Neural cell (in vitro differentiated cells): Measurements from ENCODE around the gene CENPP. TPM values are rescaled to one million over a fixed set of nuclear protein-coding genes. Genes with fewer than 3 reads are reported as not detected.

Source experiments
- H2AFZ ChIP-seq: fragments of 200-600, 300-800 bp; sonication (generic), shearing (Covaris generic); 2 replicates; pipeline ENCODE4 v1.6.0; 2014; ENCODE audit warnings: low read depth, mild to moderate bottlenecking, antibody characterized with exemption, low read length, moderate library complexity
- H3F3A ChIP-seq: fragments of 200-600 bp; shearing (Covaris generic); 2 replicates; pipeline ENCODE4 v1.6.1; 2016; ENCODE audit warnings: mild to moderate bottlenecking, moderate library complexity, mixed read lengths, antibody characterized with exemption, low read length; ENCODE audit not compliant: insufficient read depth, poor library complexity, severe bottlenecking
- H3K27ac ChIP-seq: fragments of 200-600, 300-800 bp; sonication (generic), shearing (Covaris generic); 2 replicates; pipeline ENCODE4 v1.5.1; 2014; ENCODE audit warnings: mild to moderate bottlenecking, low read length, moderate library complexity
- H3K27me3 ChIP-seq: fragments of 300-800, 200-600 bp; sonication (generic), shearing (Covaris generic); 2 replicates; pipeline ENCODE4 v1.6.0; 2014; ENCODE audit warnings: mild to moderate bottlenecking, low read depth, low read length, moderate library complexity; ENCODE audit not compliant: insufficient read depth
- H3K36me3 ChIP-seq: fragments of 300-800, 200-600 bp; sonication (generic), shearing (Covaris generic); 2 replicates; pipeline ENCODE4 v1.5.1; 2014; ENCODE audit warnings: mild to moderate bottlenecking, antibody characterized with exemption, low read length, moderate library complexity; ENCODE audit not compliant: insufficient read depth
- H3K4me2 ChIP-seq: fragments of 300-800, 200-600 bp; sonication (generic), shearing (Covaris generic); 2 replicates; pipeline ENCODE4 v1.6.0; 2014; ENCODE audit warnings: mild to moderate bottlenecking, low read length
- H3K4me3 ChIP-seq: fragments of 300-800, 200-600 bp; sonication (generic), shearing (Covaris generic); 2 replicates; pipeline ENCODE4 v1.5.1; 2014; ENCODE audit warnings: mild to moderate bottlenecking, low read length, moderate library complexity
- H3K79me2 ChIP-seq: fragments of 200-600 bp; shearing (Covaris generic); replicated peaks from 2 replicates; pipeline ENCODE4 v1.6.0; 2014; ENCODE audit warnings: mild to moderate bottlenecking, low read length, moderate library complexity; ENCODE audit not compliant: insufficient read depth
- H3K9ac ChIP-seq: fragments of 300-800, 200-600 bp; sonication (generic), shearing (Covaris generic); 2 replicates; pipeline ENCODE4 v1.6.1; 2016; ENCODE audit warnings: mild to moderate bottlenecking, low read length, mixed read lengths
- H3K9me2 ChIP-seq: fragments of 200-600 bp; shearing (Covaris generic); 2 replicates; pipeline ENCODE4 v1.6.1; 2016; ENCODE audit warnings: mild to moderate bottlenecking, low read length, mixed read lengths; ENCODE audit not compliant: insufficient read depth
- H3K9me3 ChIP-seq: fragments of 200-600, 300-800 bp; sonication (generic), shearing (Covaris generic); 2 replicates; pipeline ENCODE4 v1.6.1; 2016; ENCODE audit warnings: mild to moderate bottlenecking, mixed run types, low read length, moderate library complexity, mixed read lengths
- H4K20me1 ChIP-seq: fragments of 200-600 bp; shearing (Covaris generic); 2 replicates; pipeline ENCODE4 v1.6.1; 2016; ENCODE audit warnings: mild to moderate bottlenecking, mixed run types; ENCODE audit not compliant: insufficient read depth
- CTCF ChIP-seq: fragments of 450-650 bp; IDR thresholded peaks from 2 replicates; pipeline ENCODE4 v1.5.1; 2014; ENCODE audit warnings: antibody characterized with exemption, mild to moderate bottlenecking, moderate library complexity; ENCODE audit not compliant: poor library complexity, severe bottlenecking
- EP300 ChIP-seq: fragments of 450-650 bp; conservative IDR thresholded peaks from 2 replicates; pipeline ENCODE4 v1.6.1; 2014; ENCODE audit warnings: antibody characterized with exemption, mild to moderate bottlenecking, moderate library complexity; ENCODE audit not compliant: poor library complexity, severe bottlenecking
- EZH2 ChIP-seq: fragments of 200-600, 300-800 bp; shearing (Covaris generic), sonication (generic); IDR thresholded peaks from 2 replicates; pipeline ENCODE4 v1.6.1; 2014; ENCODE audit warnings: antibody characterized with exemption, low read length, borderline replicate concordance, mild to moderate bottlenecking; ENCODE audit not compliant: insufficient read depth, poor library complexity, severe bottlenecking
- MXI1 ChIP-seq: fragments of 450-650 bp; conservative IDR thresholded peaks from 2 replicates; pipeline ENCODE4 v1.6.1; 2014; ENCODE audit warnings: antibody characterized with exemption, mild to moderate bottlenecking; ENCODE audit not compliant: poor library complexity, severe bottlenecking
- POLR2AphosphoS5 ChIP-seq: IDR thresholded peaks from 2 replicates; pipeline ENCODE4 v1.6.1; 2012
- RAD21 ChIP-seq: fragments of 450-650 bp; conservative IDR thresholded peaks from 2 replicates; pipeline ENCODE4 v1.6.1; 2014; ENCODE audit warnings: antibody characterized with exemption, mild to moderate bottlenecking, moderate library complexity
- REST ChIP-seq: IDR thresholded peaks from 2 replicates; pipeline ENCODE4 v1.6.1; 2012; ENCODE audit warnings: borderline replicate concordance
- SMC3 ChIP-seq: fragments of 450-650 bp; conservative IDR thresholded peaks from 2 replicates; pipeline ENCODE4 v1.6.1; 2014; ENCODE audit warnings: antibody characterized with exemption, mild to moderate bottlenecking, moderate library complexity; ENCODE audit not compliant: poor library complexity
- TAF1 ChIP-seq: IDR thresholded peaks from 2 replicates; pipeline ENCODE4 v1.6.1; 2012; ENCODE audit warnings: low read depth
- polyA plus RNA-seq: library from polyadenylated mRNA; depleted of rRNA; stranded (reverse); fragments of >200 nt; gene quantifications from 2 replicates; pipeline ENCODE4 v1.2.3, GENCODE V29; 2014

CENPP gene
- polyA plus RNA-seq, 1 donor from 2014 or later: 5.0 TPM

- TF ChIP-seq REST (no peak), MXI1 (no peak), EP300 (no peak)
These were observed 305.9 kb downstream of the CENPP start (continued) for GRCh38 chr9:92631452-92632343.

GRCh38 chr9:92632641-92633040, 306.9 kb downstream of the CENPP start:
- no peak overlapping the region for H3K9ac ChIP-seq
- no peak overlapping the region for H2AFZ ChIP-seq
- no peaks in the 10 kb centered on the region for H3K9me2 ChIP-seq
- no peaks in the 10 kb centered on the region for H3K36me3 ChIP-seq
- H3K4me2 ChIP-seq: no peak overlapping the region
- H4K20me1 ChIP-seq: no peaks in the 10 kb centered on the region
- TF ChIP-seq MXI1 (no peak), EZH2 (no peak), SMC3 (no peak), POLR2AphosphoS5 (no peak), EP300 (no peak), TAF1 (no peak), REST (no peak), RAD21 (no peak), CTCF (no peak)
- H3K27ac ChIP-seq: no peak overlapping the region
- no peaks in the 10 kb centered on the region for H3F3A ChIP-seq
- no peaks in the 10 kb centered on the region for H3K27me3 ChIP-seq
- H3K4me3 ChIP-seq: no peak overlapping the region
- H3K9me3 ChIP-seq: no peaks in the 10 kb centered on the region
- H3K79me2 ChIP-seq: no peaks in the 10 kb centered on the region
